Cerebellar cortex (tissue), 1 donor: ENCODE data around the gene ZNF746.

Experiments used
- DNase-seq: peaks from one replicate; pipeline ENCODE4 v3.0.0-alpha.2; 2015; ENCODE audit warnings: low spot score

Gene ZNF746

GRCh38 chr7:149490083-149490760 lies 7.4 kb downstream of the ZNF746 start:
- DNase-seq, result no peak

DNA sequence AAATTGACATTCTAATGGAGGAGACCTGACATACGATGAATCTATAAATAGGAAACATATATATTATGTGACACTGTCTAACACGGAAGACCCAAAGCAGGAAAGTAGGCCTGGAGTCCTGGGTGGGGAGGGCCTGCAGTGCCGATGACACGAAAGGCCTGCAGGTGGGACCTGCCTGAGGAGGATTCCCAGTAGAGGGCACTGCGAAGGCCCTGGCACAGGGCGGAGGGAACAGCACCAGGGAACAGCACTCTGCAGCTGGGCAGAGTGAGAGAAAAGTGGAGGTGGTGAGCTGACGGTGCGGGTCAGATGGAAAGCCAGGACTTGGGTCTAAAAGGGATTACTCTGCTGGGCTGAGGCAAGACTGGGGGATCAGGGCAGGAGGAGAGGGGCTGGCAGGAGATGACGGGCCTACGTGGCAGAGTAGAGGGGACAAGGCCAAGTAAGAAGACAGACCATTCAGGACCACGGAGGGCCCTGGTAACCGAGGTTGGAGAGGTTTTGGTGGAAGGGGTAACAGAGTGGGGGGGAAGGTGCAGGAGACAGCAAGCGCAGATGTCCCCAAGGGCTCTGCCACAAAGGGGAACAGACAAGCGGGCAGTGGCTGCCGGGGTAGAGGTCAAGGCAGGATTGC lies 8.1 kb downstream of the ZNF746 start:
- DNase-seq, result peak; percentile 40

DNA sequence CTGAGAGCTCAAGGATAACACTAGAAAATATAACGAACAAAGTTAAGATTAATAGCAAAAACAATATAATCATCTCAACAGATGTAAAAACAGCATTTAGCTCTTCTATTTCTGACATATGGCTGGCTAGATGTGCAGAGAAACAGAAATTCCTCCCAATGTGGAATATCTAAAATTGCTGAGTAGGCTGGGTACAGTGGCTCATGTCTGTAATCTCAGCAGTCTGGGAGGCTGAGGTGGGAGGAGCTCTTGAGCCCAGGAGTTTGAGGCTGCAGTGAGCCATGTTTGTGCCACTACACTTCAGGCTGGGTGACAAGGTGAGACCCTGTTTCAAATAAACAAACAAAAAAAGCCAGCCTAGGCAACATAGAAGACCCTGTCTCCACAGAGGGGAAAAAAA lies 18.0 kb downstream of the ZNF746 start:
- no peak for DNase-seq

DNA sequence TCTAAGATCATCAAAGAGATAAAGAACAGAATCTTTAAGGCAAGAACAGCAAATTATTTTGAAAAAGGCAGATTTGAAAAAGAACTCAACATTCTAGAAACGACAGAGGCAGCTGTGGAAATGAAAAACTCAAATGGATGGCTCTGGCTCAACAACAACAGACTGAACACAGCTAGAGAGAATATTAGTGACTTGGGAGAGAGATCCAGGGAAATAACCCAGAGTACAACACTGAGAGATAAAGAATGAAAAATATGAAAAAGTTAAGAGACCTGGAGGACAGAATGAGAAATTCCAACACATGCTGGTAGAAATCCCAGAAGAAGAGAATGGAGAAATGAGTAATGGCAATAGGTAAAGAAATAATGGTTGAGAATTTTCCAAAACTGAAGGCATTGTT lies 18.9 kb downstream of the ZNF746 start:
- no peak for DNase-seq

DNA sequence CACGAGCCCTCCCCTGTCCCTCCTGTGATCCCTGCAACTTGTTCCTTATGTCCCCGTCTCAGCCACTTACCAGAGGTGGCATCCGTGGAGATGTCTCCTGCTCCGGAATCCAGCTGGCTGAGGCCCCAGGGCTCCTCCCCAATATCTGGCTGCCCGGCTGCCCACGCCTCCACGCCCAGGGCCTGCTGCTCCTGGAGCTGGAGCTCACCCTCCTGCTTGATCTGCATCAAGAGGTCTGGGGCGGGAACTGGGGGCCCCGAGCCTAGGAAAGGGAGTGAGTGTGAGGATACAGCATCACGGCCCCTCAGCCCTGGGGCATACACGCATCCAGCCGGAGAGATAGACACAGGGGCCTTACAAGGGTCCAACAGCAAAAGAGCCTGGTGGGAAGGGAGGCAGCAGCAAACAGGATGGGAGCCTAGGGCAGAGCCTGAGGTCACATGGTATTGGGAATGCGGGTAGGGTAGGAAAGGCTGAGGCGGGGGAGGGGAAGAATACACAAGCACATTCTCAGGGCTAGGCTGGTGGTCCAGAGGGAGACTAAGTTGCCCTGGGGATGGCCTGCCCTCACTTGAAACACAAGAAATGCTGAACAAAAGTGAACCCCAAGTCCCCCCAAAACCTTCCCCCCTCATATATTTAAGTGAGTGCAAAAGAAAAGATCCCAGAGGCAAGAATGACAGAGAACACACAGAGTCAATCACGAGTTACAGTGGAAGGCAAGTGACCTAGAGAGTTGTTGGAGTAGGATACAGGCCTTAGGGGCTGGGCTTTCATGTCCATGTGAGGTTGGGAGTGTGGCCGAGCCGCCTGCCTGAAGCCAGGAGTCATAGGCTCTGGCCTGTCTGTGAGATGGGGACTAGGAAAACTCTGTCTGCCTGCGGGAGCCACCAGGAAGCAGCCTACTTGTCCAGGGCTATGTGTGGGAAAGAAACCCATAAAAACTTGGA lies 19.8 kb downstream of the ZNF746 start:
- no peak for DNase-seq

DNA sequence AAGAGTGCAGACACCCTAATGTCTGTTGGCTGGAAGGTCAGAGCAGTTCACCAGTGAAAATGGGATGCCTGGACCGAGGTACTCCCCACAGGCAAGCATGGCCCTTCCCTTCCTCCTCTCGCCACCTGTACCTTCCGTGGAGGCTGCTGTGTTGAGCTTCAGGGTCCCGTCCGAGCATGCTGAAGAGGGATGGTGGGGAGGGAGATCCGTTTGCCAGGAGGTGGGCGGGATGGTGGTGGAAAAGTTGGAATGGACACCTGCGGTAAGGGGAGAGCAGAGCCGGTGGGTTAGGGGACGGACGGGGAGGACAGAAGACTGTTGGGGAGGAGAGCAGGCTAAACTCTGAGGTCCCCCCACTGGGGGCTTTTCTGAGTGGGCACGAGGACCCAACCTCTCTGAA lies 20.8 kb downstream of the ZNF746 start:
- DNase-seq, result no peak

DNA sequence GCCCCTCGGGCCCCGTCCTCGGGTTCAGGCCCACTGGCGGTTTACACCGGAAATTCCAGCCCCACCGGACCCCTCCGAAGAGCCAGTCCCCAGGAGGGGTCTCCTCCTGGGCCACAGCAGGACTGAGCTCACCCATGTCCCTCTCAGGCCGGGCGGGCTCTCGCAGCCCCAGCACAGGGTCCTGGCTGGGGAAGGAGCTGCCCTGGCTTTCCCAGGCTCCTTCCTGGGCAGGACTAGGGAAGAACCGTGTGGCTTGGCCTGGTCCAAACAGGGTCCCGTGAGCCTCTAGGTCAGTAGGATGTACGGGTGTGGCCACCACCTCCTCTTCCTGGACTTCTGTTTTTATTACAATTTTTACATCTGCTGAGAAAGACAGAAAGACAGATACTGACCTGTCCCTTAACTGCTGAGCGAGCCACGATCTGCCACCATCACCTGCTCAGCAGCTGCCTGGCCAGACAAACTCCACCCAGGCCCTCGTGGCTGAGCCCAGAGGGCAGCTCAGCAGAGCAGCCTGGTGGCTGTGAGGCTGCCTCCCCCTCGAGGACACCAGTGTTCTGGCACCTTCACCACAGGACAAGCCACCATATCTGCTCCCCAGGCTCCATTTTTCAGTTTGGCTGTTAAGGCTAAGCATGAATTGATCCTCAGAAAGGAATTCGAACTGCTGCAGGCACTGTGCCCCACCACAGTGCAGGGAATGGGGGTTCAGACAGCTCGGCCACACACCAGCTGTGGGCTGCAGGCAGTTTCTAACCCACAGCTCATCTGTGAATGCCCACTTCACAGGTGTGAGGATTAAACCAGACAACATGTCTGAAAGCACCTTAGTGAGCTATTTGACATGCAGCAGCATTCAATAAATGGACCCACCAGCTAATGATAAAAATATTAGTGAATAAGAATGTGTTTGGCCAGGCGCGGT lies 22.2 kb downstream of the ZNF746 start:
- DNase-seq, result no peak

GRCh38 chr7:149474309-149475120 lies 23.1 kb downstream of the ZNF746 start:
- no peak for DNase-seq

DNA sequence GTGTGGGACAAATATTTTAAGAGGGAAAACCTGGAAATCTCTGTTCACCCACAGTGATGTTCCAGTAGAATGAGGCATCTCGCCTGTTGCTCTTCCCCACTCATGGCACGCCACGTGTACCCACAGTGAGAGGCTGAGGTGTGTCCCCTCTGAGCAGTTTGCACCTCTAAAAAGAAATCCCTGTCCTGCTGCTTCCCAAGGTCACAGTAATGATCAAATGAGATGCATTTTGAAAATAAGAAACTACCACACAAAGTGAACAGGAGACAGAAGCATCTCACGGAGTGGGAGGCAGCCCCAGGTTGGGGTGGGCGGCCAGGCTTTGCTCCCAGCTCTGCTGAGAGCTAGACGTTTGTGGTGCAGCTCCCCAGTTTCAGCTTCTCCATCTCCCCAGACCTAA lies 24.4 kb downstream of the ZNF746 start:
- no peak for DNase-seq

GRCh38 chr7:149471289-149471953 lies 26.2 kb downstream of the ZNF746 start:
- no peak for DNase-seq

DNA sequence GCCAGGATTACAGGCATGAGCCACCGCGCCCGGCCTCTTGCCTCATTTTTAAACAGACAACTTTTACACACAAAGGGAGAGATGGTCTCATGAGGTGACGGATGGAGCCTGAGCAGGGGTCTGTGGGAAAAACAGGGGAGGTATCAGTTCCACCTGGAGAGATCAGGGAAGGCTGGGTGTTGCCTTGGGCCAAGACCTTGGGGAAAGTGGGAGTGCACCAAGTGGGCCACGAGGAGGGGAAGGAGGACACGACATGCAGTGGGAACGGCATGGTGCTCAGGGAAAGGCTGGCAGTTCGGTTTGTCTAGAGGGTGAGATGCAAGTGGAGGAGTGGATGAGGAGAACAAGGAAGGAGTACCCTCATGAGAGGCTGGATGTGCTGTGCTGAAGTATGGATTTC lies 27.8 kb downstream of the ZNF746 start:
- DNase-seq, result no peak

GRCh38 chr7:149468208-149468607 lies 29.4 kb downstream of the ZNF746 start:
- DNase-seq, result no peak

DNA sequence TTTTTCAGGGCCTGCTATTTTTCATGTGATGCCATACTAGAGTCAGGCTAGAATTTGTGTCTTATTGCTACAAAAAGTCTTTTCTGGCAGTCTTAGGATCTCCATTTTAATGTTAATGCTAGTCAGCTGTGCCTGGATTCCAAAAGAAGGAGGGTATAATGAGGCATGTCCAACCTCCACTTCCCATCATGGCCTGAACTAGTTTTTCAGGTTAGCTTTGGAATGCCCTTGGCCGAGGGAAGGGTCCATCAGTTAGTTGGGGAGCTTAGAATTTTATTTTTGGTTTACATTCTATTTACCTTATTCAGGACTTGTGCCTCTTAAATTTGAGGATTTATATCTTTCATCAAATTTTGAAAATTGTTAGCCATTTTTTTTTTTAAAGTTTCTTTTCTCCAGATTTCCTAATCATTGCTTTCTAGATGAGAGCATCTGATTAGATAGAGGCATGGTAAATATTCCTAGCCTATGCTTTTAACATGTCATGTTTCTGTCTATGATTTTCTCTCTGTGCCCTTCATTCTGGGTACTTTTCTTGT lies 30.2 kb downstream of the ZNF746 start:
- no peak for DNase-seq

DNA sequence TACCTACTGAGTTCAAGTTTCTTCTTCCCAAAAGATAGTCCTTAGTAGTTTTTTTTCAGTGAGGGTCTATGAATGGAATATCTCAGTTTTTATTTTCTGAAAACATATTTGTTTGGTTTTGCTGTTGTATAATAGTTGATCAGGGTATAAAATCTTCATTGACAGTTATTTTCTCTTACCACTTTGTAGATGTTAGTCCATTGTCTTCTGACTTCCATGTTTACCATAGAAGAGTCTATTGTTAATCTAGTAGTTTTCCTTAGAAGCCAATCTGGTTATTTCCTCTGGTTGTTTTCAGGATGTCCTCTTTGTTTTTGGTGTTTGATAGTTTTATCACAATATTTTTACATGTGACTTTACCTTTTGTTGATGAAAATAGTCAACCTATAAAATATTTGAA lies 31.2 kb downstream of the ZNF746 start:
- no peak for DNase-seq

DNA sequence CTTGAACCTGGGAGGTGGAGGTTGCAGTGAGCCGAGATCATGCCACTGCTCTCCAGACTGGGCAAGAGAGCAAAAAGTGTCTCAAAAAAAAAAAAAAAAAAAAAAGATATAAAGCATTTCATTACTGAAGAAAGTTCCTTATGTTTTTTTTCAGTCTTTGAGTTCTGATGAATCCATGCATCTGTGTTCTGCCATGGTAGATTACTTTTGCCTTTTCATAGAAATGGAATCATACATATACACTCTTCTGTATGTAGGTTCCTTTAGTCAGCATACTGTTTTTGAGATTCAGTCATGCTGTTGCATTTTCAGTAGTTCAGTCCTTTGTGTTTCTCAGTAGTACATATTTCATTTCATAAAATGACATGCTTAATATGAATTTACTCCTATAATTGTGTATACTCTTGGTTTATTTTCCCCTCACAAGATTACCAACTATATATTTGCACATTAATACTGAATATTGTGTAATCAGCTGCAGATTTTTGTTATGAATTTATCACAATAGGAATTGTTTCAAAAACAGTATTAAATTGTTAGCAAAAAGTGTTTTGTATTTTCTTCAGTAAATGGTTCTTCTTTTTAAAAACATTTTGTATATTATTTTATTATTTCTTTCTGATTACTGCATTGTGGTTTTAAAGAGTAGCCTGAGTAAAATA lies 34.0 kb downstream of the ZNF746 start:
- DNase-seq, result no peak

GRCh38 chr7:149462101-149462520 lies 35.5 kb downstream of the ZNF746 start:
- no peak for DNase-seq

GRCh38 chr7:149460493-149461277 lies 36.9 kb downstream of the ZNF746 start, which contains the start of gene ZNF777:
Gene ZNF777, minus strand, starts transcription at chr7:149461062. Its CDS starts 5,040 bp downstream, at chr7:149456022.
- peak; percentile 90 for DNase-seq
